ENCODE measurements around the gene NSMCE4A. TPM values are rescaled to one million over a fixed set of nuclear protein-coding genes. Genes with fewer than 3 reads are reported as not detected.

The NSMCE4A gene
- total and polyA plus RNA-seq, 2 of the 8 experiments (the other 6 are each of a cell fraction or from before 2014, with no cell fraction given), result 48.6 to 66.0 TPM

DNA sequence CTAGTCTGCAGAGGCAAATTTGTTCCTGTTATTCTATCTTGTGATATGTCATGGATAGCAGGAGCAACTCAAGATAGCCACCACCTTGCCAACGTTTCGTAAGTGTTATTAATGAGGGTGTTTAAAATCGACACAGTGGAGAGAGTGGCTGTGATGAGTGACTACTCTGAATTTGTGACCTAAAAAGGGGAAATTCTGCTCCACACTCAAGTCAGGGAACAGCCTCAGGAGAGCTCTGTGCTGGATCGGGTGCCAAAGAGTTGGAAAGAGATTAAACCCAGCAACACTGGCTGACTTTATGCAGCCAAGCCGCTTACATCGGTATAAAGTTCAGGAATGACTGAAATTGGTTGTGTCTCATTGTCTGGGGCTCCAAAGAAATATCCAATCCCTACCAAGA is 23.4 kb upstream of the NSMCE4A start:
- H3K9me3 ChIP-seq (ENCODE audit: insufficient read depth in 2 of 2, low read depth in 1 of 2, low read length in 1 of 2), result peaks cover 0 to 2% of the 10 kb centered on the region in 2 experiments; a peak in 1 of 4 replicates
- H3K18ac ChIP-seq (ENCODE audit: extremely low read depth, low read length), result no peak overlapping the region
- no peak overlapping the region for H3K9ac ChIP-seq (replicated peaks in 1 of 4; ENCODE audit: extremely low read depth in 1 of 4, low read depth in 3 of 4, low read length in 3 of 4)
- no peak for DNase-seq (ENCODE audit: low read depth in 1 of 2, low spot score in 2 of 2)
- H2BK5ac ChIP-seq (ENCODE audit: low read depth, low read length), result no peak overlapping the region
- H3K79me1 ChIP-seq (ENCODE audit: low read depth, low read length), result no peaks in the 10 kb centered on the region
- H3K56ac ChIP-seq (replicated peaks; ENCODE audit: insufficient read length, low read depth, low read length), result no peak overlapping the region
- no peaks in the 10 kb centered on the region for H3K79me2 ChIP-seq (ENCODE audit: control insufficient read depth in 1 of 2, insufficient read depth in 2 of 2, low read length in 2 of 2)
- WGBS, 2 experiments (ENCODE audit: extremely low coverage in 1 of 2, insufficient coverage in 1 of 2, insufficient read length in 1 of 2, insufficient replicate concordance in 2 of 2, low coverage in 1 of 2, low lambda C conversion rate in 2 of 2, missing lambda C conversion rate in 1 of 2), result 85% methylated on average over 6 of the region's 6 CpGs; no CpG with 5 or more reads in 1 of the 2 experiments
- FAIRE-seq, result no peak
- no peak overlapping the region for H2AFZ ChIP-seq (ENCODE audit: low read length)
- H3K4me3 ChIP-seq (ENCODE audit: extremely low read depth in 1 of 4, insufficient read depth in 2 of 4, low read depth in 3 of 4, low read length in 4 of 4), result no peak overlapping the region
- H3K27me3 ChIP-seq (replicated peaks in 1 of 4; ENCODE audit: control insufficient read depth in 3 of 4, extremely low read depth in 1 of 4, insufficient read depth in 3 of 4, low read length in 3 of 4), result no peaks in the 10 kb centered on the region
- no peak overlapping the region for H4K8ac ChIP-seq (ENCODE audit: extremely low read depth, insufficient read depth, low read length)
- no peak overlapping the region for H3K23ac ChIP-seq (ENCODE audit: insufficient read length)
- H2BK20ac ChIP-seq (ENCODE audit: low read length), result no peak overlapping the region
- H3K4me2 ChIP-seq (ENCODE audit: insufficient read depth in 1 of 2, low read depth in 2 of 2, low read length in 2 of 2), result no peak overlapping the region
- no peaks in the 10 kb centered on the region for H3K36me3 ChIP-seq (ENCODE audit: control insufficient read depth in 2 of 4, insufficient read depth in 4 of 4, low read length in 3 of 4)
- peaks cover 1 to 8% (median 3%) of the 10 kb centered on the region in 4 experiments; a peak in 5 of 7 replicates for H3K4me1 ChIP-seq (replicated peaks in 1 of 4; ENCODE audit: control insufficient read depth in 3 of 4, insufficient read depth in 4 of 4, low read length in 3 of 4)
- no peak overlapping the region for H4K91ac ChIP-seq (replicated peaks; ENCODE audit: insufficient read length, low read length)
- no peak overlapping the region for H2BK15ac ChIP-seq (ENCODE audit: low read length)
- H3K4ac ChIP-seq (replicated peaks; ENCODE audit: insufficient read length, low read depth, low read length), result no peak overlapping the region
- H3K23me2 ChIP-seq (ENCODE audit: low read depth, low read length), result no peaks in the 10 kb centered on the region
- no peak overlapping the region for H2BK12ac ChIP-seq (ENCODE audit: low read depth, low read length)
- ChIA-PET CTCF (ENCODE audit: partially characterized antibody) (interaction anchor here (1.7 kb wide), 1 partner anchor 25 kb away, joined by 5 read pairs; no protein-coding TSS in a partner anchor), POLR2A (ENCODE audit: partially characterized antibody) (interaction anchor here (1.4 to 1.6 kb wide), 2 partner anchors 24 to 30 kb away, joined by 3 to 4 read pairs; partner anchors contain the start of gene NSMCE4A)
- no peak overlapping the region for H2AK5ac ChIP-seq (ENCODE audit: low read depth, low read length)
- no peak overlapping the region for H4K5ac ChIP-seq (ENCODE audit: insufficient read length, low read depth, low read length)
- no peak overlapping the region for H3K27ac ChIP-seq (ENCODE audit: low read depth, low read length)
- H2BK120ac ChIP-seq (replicated peaks; ENCODE audit: low read depth, low read length), result no peak overlapping the region
- no peak overlapping the region for H3K14ac ChIP-seq (ENCODE audit: insufficient read length)
- no peaks in the 10 kb centered on the region for H4K20me1 ChIP-seq (replicated peaks in 1 of 2; ENCODE audit: control insufficient read depth in 1 of 2, insufficient read depth in 2 of 2, low read length in 2 of 2)
- TF ChIP-seq CHD1 (IDR thresholded peaks at IDR 0.05; ENCODE audit: low read depth, low read length) (no peak), POLR2AphosphoS5 (IDR thresholded peaks at IDR 0.05; ENCODE audit: low read depth, low read length) (no peak), PHF8 (conservative IDR thresholded peaks at IDR 0.05; ENCODE audit: low read depth, low read length) (no peak), RXRA (IDR thresholded peaks at IDR 0.05; ENCODE audit: insufficient read depth, low read depth, low read length) (no peak), RFX5 (IDR thresholded peaks at IDR 0.05; ENCODE audit: borderline replicate concordance, low read depth, low read length) (no peak), HDAC6 (IDR thresholded peaks at IDR 0.05; ENCODE audit: low read depth, low read length) (no peak), KDM5A (IDR thresholded peaks at IDR 0.05; ENCODE audit: low read length) (no peak), CBX8 (IDR thresholded peaks at IDR 0.05; ENCODE audit: borderline replicate concordance, low read depth, low read length) (no peak), KDM1A (IDR thresholded peaks at IDR 0.05; ENCODE audit: borderline replicate concordance, low read length) (no peak), SP2 (IDR thresholded peaks at IDR 0.05; ENCODE audit: low read length) (no peak), RAD21 (IDR thresholded peaks at IDR 0.05 in 1 of 2, conservative IDR thresholded peaks at IDR 0.05 in 1 of 2; ENCODE audit: low read depth in 2 of 2, low read length in 2 of 2) (no peak), CHD2 (IDR thresholded peaks at IDR 0.05; ENCODE audit: low read length) (no peak), HDAC2 (IDR thresholded peaks at IDR 0.05; ENCODE audit: borderline replicate concordance in 1 of 2, low read depth in 2 of 2, low read length in 2 of 2) (no peak), SP4 (IDR thresholded peaks at IDR 0.05; ENCODE audit: low read length) (no peak), BACH1 (IDR thresholded peaks at IDR 0.05; ENCODE audit: low read length) (no peak)

All from H1 (cell line).